ENCODE measurements around the gene DIAPH3. TPM values are rescaled to one million over a fixed set of nuclear protein-coding genes. Genes with fewer than 3 reads are reported as not detected.

DIAPH3 gene
- total and polyA plus RNA-seq, 2 donors (not counting 1 experiment from before 2014, with no cell fraction given) = 0.03 to 0.10 TPM

GRCh38 chr13:60172111-60172510 is 8.4 kb upstream of the DIAPH3 start:
- Mint-ChIP-seq H3K9me3 (ENCODE audit: insufficient read depth) (no peaks in the 10 kb centered on the region), H3K27me3 (peaks cover 34% of the 10 kb centered on the region), H3K27ac (no peak overlapping the region), H3K4me3 (no peak overlapping the region), H3K4me1 (no peaks in the 10 kb centered on the region)
- no peak for TF ChIP-seq CTCF (IDR thresholded peaks at IDR 0.05)
- no peak for TF ChIP-seq EZH2 (IDR thresholded peaks at IDR 0.05; ENCODE audit: borderline replicate concordance, insufficient read depth, low read depth, low read length, poor library complexity, severe bottlenecking)
- no peak overlapping the region for H3K4me2 ChIP-seq (replicated peaks; ENCODE audit: low read depth, low read length, poor library complexity, severe bottlenecking)
- intact Hi-C loops (cut with micrococcal nuclease) = no loop called here
- no peaks in the 10 kb centered on the region for H4K20me1 ChIP-seq (ENCODE audit: control insufficient read depth, insufficient read depth, low read length, poor library complexity, severe bottlenecking)
- no peak overlapping the region for H3K9ac ChIP-seq (ENCODE audit: low read length)
- no peak overlapping the region for H3K27ac ChIP-seq (ENCODE audit: low read length in 2 of 2)
- no peaks in the 10 kb centered on the region for H3K79me2 ChIP-seq (ENCODE audit: control insufficient read depth, insufficient read depth, low read length)
- ChIA-PET CTCF (no interaction called here), POLR2A (no interaction called here)
- H2AFZ ChIP-seq (ENCODE audit: insufficient read depth, low read depth, low read length, poor library complexity, severe bottlenecking) = no peak overlapping the region
- DNase-seq (no peak), ATAC-seq (ENCODE audit: low read depth) (no peak)
- peaks cover 0 to 3% (median 1%) of the 10 kb centered on the region in 4 experiments for H3K27me3 ChIP-seq (replicated peaks in 1 of 4; ENCODE audit: control extremely low read depth in 1 of 4, control insufficient read depth in 3 of 4, insufficient read depth in 4 of 4, low read length in 3 of 4)
- no peaks in the 10 kb centered on the region for H3K36me3 ChIP-seq (replicated peaks in 1 of 2; ENCODE audit: control extremely low read depth in 1 of 2, control insufficient read depth in 1 of 2, extremely low read depth in 1 of 2, insufficient read depth in 2 of 2, low read length in 1 of 2)
- WGBS (ENCODE audit: insufficient coverage) = no CpG with 5 or more reads among the region's 2 CpGs
- no peaks in the 10 kb centered on the region for H3K4me1 ChIP-seq (ENCODE audit: control insufficient read depth in 2 of 2, insufficient read depth in 2 of 2, low read length in 2 of 2)
- no peaks in the 10 kb centered on the region for H3K9me3 ChIP-seq (ENCODE audit: control extremely low read depth in 1 of 3, control insufficient read depth in 2 of 3, insufficient read depth in 1 of 3, low read length in 2 of 3)
- H3K4me3 ChIP-seq (ENCODE audit: control extremely low read depth in 1 of 5, extremely low read depth in 1 of 5, insufficient read depth in 1 of 5, low read depth in 2 of 5, low read length in 4 of 5) = no peak overlapping the region

- Histone ChIP-seq H3K4me1 (ENCODE audit: control insufficient read depth in 2 of 2, insufficient read depth in 2 of 2, low read length in 2 of 2) (no peaks in the 10 kb centered on the region), H4K20me1 (ENCODE audit: control insufficient read depth, insufficient read depth, low read length, poor library complexity, severe bottlenecking) (no peaks in the 10 kb centered on the region), H3K79me2 (ENCODE audit: control insufficient read depth, insufficient read depth, low read length) (no peaks in the 10 kb centered on the region), H3K4me3 (ENCODE audit: control extremely low read depth in 1 of 5, extremely low read depth in 1 of 5, insufficient read depth in 1 of 5, low read depth in 2 of 5, low read length in 4 of 5) (no peak overlapping the region), H3K27me3 (replicated peaks in 1 of 4; ENCODE audit: control extremely low read depth in 1 of 4, control insufficient read depth in 3 of 4, insufficient read depth in 4 of 4, low read length in 3 of 4) (peaks cover 0 to 3% (median 0%) of the 10 kb centered on the region in 4 experiments), H3K27ac (ENCODE audit: low read length in 2 of 2) (no peak overlapping the region), H3K9ac (ENCODE audit: low read length) (no peak overlapping the region), H3K36me3 (replicated peaks in 1 of 2; ENCODE audit: control extremely low read depth in 1 of 2, control insufficient read depth in 1 of 2, extremely low read depth in 1 of 2, insufficient read depth in 2 of 2, low read length in 1 of 2) (no peaks in the 10 kb centered on the region), H3K9me3 (ENCODE audit: control extremely low read depth in 1 of 3, control insufficient read depth in 2 of 3, insufficient read depth in 1 of 3, low read length in 2 of 3) (no peaks in the 10 kb centered on the region), H3K4me2 (replicated peaks; ENCODE audit: low read depth, low read length, poor library complexity, severe bottlenecking) (no peak overlapping the region), H2AFZ (ENCODE audit: insufficient read depth, low read depth, low read length, poor library complexity, severe bottlenecking) (no peak overlapping the region)
- H3K4me3 Mint-ChIP-seq = no peak overlapping the region
- DNase-seq = no peak
- H3K27ac Mint-ChIP-seq = no peak overlapping the region
- 100% methylated on average over 1 of the region's 3 CpGs for WGBS (ENCODE audit: insufficient coverage)
- intact Hi-C loops (cut with micrococcal nuclease) = no loop called here
- ATAC-seq (ENCODE audit: low read depth) = no peak
- no peak for TF ChIP-seq EZH2 (IDR thresholded peaks at IDR 0.05; ENCODE audit: borderline replicate concordance, insufficient read depth, low read depth, low read length, poor library complexity, severe bottlenecking)
- TF ChIP-seq CTCF (IDR thresholded peaks at IDR 0.05) = no peak
- POLR2A ChIA-PET = no interaction called here
- H3K4me1 Mint-ChIP-seq = peaks cover under 1% of the 10 kb centered on the region
- no peaks in the 10 kb centered on the region for H3K9me3 Mint-ChIP-seq (ENCODE audit: insufficient read depth)
- CTCF ChIA-PET = no interaction called here
- peaks cover 24% of the 10 kb centered on the region for H3K27me3 Mint-ChIP-seq
Observed at GRCh38 chr13:60170414-60170813, 6.7 kb upstream of the DIAPH3 start.
